Duodenal mucosa (tissue), 2 donors: ENCODE measurements around the gene RACK1.
"Not testable (repeated sequence)": the region's sequence is repeated elsewhere in the genome, so short reads cannot be mapped to it uniquely, and the experiment has no call there.

Experiments used
- H3K27ac ChIP-seq: one replicate; pipeline ENCODE4 v1.7.0; 2013; ENCODE audit warnings: low read depth, low read length
- H3K27me3 ChIP-seq, 2 donors: one replicate each; pipeline ENCODE4 v1.7.0; 2013; ENCODE audit warnings: low read length in 2 of 2, control low read depth in 1 of 2; ENCODE audit not compliant: insufficient read depth in 2 of 2, control insufficient read depth in 1 of 2
- H3K36me3 ChIP-seq, 2 donors: one replicate each; pipeline ENCODE4 v1.7.0; 2013; ENCODE audit warnings: low read length in 2 of 2, control low read depth in 1 of 2; ENCODE audit not compliant: insufficient read depth in 2 of 2, control insufficient read depth in 1 of 2
- H3K4me1 ChIP-seq, 2 donors: one replicate each; pipeline ENCODE4 v1.7.0; 2013; ENCODE audit warnings: low read length in 2 of 2, control low read depth in 1 of 2; ENCODE audit not compliant: insufficient read depth in 2 of 2, control insufficient read depth in 1 of 2
- H3K4me3 ChIP-seq, 2 donors: one replicate each; pipeline ENCODE4 v1.7.0; 2013; ENCODE audit warnings: low read length in 2 of 2, low read depth in 1 of 2
- H3K9ac ChIP-seq, 2 donors: one replicate each; pipeline ENCODE4 v1.7.0; 2013; ENCODE audit warnings: low read length in 2 of 2, low read depth in 1 of 2
- H3K9me3 ChIP-seq, 2 donors: one replicate each; pipeline ENCODE4 v1.7.0; 2013; ENCODE audit warnings: low read length in 2 of 2, control low read depth in 1 of 2; ENCODE audit not compliant: control insufficient read depth in 1 of 2

The RACK1 gene

DNA sequence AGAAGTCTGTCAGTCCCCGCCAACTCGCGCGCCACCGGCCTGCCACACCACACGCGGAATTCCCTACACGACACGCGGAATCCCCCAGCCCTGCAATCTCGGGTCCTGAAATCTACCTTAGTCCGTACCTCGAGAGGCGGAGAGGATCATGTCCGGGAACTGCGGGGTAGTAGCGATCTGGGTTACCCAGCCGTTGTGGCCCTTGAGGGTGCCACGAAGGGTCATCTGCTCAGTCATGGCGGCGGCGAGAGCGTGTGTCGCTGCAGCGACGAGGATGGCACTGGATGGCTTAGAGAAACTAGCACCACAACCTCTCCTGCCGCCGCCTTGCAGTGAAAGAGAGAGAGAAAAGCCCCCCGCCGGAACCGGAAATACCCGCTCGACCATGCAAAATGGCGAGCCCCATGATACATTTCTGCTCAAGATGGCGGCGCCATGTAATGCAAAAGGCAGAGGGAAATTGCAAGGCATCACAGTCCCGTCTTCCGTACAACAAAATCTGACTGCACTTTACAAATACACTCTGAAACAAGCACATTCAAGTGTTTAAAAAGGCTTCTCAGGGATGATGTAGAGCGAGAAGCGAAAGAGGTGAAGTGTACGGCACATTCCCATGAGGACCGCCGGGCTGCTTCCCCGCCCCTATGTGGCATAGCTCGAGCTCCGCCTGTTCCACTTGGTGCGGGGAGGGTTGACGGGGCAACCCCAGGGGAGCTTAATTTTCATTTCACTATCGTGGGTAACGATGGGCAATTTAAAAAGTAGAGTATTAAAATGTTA, at the start of gene RACK1:
TSS of gene RACK1 (minus strand) at position 343 of the 780 bp plus-strand sequence. CDS start at position 237, 106 bp downstream.
- H3K27ac ChIP-seq: peak within 1 kb of the TSS; percentile 74
- H3K27me3 ChIP-seq: no peaks in the 10 kb centered on the region
- H3K36me3 ChIP-seq: peaks cover 18 to 34% of the 10 kb centered on the region in 2 donors
- H3K9ac ChIP-seq: peak within 1 kb of the TSS; percentile 90 to 93
- H3K4me1 ChIP-seq: peaks cover 35 to 42% of the 10 kb centered on the region in 2 donors
- H3K4me3 ChIP-seq: peak within 1 kb of the TSS; percentile 94 to 100
- no peaks in the 10 kb centered on the region for H3K9me3 ChIP-seq

DNA sequence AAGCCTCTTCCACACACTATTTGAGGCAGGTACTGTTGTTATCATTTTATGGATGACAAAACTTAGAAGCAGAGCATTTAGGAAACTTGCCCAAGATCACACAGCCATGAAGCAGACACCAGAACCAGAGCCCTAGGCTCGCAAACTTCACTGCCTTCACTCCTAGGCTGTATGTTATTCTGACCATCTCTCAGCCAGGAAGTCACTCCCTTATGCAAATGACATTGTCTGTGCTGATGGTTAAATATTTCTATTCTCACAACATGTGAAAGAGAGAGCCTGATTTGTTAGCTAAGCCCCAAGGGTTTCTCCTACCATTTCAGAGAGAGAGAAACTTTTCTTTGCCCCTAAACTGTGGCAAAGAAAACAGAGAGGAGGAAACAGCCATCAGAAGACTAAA, 43.6 kb upstream of the RACK1 start:
- H3K4me3 ChIP-seq, H3K9ac ChIP-seq, H3K27me3 ChIP-seq, H3K36me3 ChIP-seq, H3K27ac ChIP-seq, H3K9me3 ChIP-seq, H3K4me1 ChIP-seq: not testable (repeated sequence)

DNA sequence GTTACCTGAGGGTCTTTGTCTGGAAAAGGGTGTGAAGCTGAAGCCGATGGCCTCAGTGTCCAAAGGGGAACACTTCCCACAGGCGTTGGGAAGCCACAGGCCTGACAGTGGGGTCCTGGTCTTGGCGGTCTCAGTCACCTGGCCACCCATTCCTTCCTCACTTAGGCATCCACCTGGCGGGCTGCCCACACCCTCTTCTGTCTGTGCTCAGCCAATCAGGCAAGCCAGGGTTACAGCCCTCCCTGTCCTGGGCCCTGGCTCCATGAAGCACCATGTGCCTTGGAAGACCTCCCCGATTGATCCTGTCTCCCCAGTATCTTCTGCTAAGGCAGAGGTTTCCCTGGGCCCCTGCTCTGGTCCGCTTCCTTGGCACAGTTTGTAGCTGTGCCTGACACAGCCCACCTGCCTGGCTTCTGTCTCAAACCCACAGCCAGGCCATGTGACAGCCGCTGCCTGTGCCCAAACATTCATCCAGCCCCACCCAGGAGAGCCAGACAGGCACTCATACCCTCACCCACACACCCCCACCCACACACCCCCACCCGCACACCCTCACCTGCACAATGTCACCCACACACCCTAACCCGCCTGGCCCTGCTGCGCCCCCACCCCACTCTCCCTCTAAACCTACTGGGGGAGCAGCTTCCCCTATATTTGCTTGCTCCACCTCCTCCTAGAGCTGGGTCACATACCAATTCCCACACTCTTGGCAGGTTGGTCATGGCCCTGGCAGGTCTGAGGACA, 42.4 kb upstream of the RACK1 start:
- not testable (repeated sequence) for H3K27ac ChIP-seq, H3K4me3 ChIP-seq, H3K36me3 ChIP-seq, H3K9ac ChIP-seq, H3K4me1 ChIP-seq, H3K9me3 ChIP-seq, H3K27me3 ChIP-seq

DNA sequence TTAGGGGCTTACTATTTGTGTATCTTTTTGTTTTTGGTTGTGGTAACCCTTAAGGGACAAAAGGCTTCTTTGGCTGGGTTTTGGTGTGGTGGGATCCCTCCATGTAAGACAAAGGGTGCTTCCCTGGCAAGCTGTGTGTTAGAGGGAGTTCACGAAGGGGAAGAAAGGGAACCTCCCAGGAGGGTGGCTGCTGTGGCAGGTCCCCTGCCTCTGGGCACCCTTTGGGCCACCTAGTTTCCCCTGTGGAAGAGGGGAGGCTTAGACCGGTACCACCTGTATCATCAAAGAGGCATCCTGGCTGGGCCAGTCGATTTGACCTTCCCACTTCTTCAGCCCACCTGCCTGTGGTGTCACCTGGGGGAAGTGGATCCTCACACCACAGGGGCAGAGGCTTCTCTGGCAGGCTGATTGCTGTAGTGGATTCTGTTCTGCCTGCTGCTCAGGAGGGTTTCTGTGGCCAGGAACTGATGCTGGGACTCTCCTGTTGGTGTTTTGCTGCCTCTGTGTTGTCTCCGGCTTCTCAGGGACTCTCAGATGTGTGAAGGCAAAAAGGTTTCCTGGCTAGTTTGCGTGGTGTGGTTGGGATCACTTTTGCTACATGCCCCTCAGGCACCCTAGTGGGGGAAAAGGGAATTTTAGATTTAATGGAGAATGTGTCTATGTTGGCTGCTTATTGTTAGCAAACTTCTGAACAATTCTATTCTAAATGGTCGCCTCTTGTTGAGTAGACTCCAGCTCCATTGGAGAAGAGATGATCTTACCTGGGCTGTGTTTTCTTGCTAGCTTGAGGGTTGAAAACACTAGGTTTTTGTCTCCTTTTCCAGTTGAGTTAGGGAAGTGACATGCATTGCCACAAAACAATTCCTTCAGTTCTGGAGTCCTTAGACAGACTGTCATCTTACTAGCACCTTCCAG, 40.4 kb upstream of the RACK1 start:
- not testable (repeated sequence) for H3K27ac ChIP-seq, H3K9ac ChIP-seq, H3K27me3 ChIP-seq, H3K4me1 ChIP-seq, H3K4me3 ChIP-seq, H3K36me3 ChIP-seq, H3K9me3 ChIP-seq

DNA sequence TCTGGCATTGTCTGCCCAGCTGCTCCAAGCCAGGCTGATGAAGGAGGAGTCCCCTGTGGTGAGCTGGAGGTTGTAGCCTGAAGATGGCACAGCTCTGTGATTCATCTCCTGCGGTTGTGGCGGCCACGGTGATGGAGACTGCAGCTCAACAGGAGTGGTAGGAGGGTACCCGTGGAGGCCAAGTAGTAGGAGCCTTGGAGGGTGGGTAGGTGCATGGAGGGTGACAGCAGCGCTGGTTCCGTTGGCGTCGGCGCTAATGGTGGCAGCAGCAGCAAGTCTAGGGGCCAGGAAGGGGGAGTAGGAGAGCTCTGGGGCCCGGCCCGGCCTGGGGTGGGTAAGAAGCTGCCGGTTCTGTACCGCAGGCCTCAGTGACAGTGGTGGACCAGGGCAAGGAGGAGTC, 39.6 kb upstream of the RACK1 start:
- H3K4me1 ChIP-seq: no peaks in the 10 kb centered on the region
- no peak overlapping the region for H3K4me3 ChIP-seq
- H3K9me3 ChIP-seq: no peaks in the 10 kb centered on the region
- H3K9ac ChIP-seq: no peak overlapping the region
- no peak overlapping the region for H3K27ac ChIP-seq
- H3K36me3 ChIP-seq: no peaks in the 10 kb centered on the region
- H3K27me3 ChIP-seq: no peaks in the 10 kb centered on the region

DNA sequence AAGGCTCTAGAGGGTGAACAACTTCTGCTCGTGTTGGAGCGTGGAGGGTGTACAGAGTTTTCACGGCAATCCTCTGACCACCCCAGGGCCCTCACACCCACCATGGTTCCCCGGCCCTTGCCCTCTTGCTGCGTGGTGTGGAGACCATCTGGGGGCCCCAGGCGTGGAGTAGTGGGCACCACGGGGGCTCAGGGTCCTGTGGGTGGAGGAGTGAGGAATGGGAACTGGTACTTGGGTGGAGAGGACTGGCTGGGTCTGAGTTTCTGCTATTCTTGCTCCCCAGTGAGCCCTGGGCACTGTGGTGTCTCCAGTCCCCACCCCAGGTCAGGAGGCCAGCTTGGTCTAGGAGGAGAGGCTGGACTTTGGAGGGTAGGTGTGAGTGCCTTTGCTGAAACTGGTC, 39.2 kb upstream of the RACK1 start:
- no peaks in the 10 kb centered on the region for H3K36me3 ChIP-seq
- no peak overlapping the region for H3K4me3 ChIP-seq
- H3K27ac ChIP-seq: no peak overlapping the region
- no peaks in the 10 kb centered on the region for H3K4me1 ChIP-seq
- no peaks in the 10 kb centered on the region for H3K27me3 ChIP-seq
- no peak overlapping the region for H3K9ac ChIP-seq
- H3K9me3 ChIP-seq: no peaks in the 10 kb centered on the region

DNA sequence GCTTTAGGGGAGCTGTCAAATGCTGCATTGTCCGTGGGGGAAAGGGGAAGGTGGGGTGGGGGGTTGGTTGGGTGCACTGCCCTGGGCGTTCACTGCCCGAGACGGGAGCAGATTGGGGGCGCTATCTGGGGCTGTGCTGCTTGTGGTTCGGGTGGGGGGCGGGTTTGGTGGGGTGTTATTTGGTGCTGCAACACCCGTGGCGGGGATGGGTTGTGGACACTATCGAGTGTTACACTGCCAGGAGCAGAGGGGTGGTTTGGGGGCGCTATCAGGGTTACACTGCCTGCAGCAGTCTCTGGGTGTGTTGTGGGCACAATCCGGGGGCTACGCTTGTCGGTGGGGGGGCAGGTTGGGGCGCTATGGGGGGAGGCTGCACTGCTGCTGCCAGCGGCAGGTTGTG, 38.7 kb upstream of the RACK1 start:
- not testable (repeated sequence) for H3K36me3 ChIP-seq, H3K27ac ChIP-seq, H3K27me3 ChIP-seq, H3K9me3 ChIP-seq, H3K4me3 ChIP-seq, H3K9ac ChIP-seq, H3K4me1 ChIP-seq

DNA sequence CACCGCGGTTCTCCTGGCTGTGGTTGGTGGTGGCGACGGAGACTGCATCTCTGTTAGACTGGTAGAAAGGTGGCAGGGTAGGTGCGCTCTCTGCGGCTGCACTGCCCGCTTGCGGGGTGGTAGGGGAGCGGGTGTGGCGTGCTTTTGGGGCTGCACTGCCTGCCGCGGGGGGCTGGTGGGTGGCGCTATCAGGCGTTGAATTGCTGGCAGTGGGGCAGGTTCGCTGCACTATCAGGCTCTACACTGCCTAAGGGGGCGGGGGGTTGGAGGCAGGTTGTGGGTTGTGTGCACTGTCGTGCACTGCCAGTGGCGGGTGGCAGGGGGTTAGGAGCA, 38.2 kb upstream of the RACK1 start:
- Histone ChIP-seq H3K9me3 (no peaks in the 10 kb centered on the region), H3K27ac (no peak overlapping the region), H3K9ac (no peak overlapping the region), H3K4me1 (no peaks in the 10 kb centered on the region), H3K4me3 (no peak overlapping the region), H3K36me3 (no peaks in the 10 kb centered on the region), H3K27me3 (no peaks in the 10 kb centered on the region)

DNA sequence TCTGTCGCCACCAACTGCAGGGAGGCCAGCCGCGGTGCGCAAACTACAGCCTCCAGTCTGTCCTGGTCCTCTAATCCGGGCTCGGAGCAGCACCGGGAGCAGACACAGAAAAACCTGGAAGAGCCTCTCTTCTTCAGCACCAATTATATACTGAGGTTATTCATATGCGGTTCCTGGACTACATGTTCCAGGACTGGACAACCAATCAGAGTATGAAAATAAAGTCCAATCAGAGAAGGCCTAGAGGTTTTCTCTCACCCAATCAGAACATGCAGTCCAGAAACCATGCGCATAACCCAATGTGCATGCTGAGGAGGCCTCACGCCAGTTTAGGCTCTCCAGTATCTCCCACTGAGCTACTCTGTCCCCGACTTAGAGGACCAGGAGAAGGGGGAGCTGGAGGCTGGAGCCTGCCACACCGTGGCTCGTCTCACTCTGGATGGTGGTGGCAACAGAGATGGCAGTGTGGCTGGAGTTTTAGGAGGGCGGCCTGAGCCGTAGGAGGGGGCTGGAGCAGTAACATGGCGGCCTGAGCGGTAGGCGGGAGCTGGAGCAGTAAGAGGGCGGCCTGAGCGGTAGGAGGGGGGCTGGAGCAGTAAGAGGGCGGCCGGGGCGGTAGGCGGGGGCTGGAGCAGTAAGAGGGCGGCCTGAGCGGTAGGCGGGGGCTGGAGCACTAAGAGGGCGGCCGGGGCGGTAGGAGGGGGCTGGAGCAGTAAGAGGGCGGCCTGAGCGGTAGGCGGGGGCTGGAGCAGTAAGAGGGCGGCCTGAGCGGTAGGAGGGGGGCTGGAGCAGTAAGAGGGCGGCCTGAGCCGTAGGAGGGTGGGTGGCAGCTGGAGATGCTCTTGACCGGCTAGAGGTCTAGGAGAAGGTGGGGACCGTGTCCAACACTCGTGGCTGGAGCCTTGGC, 37.6 kb upstream of the RACK1 start:
- H3K9me3 ChIP-seq: no peaks in the 10 kb centered on the region
- no peak overlapping the region for H3K4me3 ChIP-seq
- H3K36me3 ChIP-seq: no peaks in the 10 kb centered on the region
- no peaks in the 10 kb centered on the region for H3K4me1 ChIP-seq
- no peak overlapping the region for H3K9ac ChIP-seq
- no peaks in the 10 kb centered on the region for H3K27me3 ChIP-seq
- H3K27ac ChIP-seq: no peak overlapping the region
